HG03457 (cell line): ENCODE measurements around the gene UTS2R.
"Not testable (repeated sequence)": the region's sequence is repeated elsewhere in the genome, so short reads cannot be mapped to it uniquely, and the experiment has no call there.

Source experiments
- ATAC-seq: cut with Tn5 transposase; IDR thresholded peaks from one replicate; pipeline ENCODE4 v1.9.1; 2021; ENCODE audit warnings: moderate number of reproducible peaks; ENCODE audit not compliant: unreplicated experiment

The UTS2R gene

GRCh38 chr17:82353484-82353883 is 18.1 kb upstream of the UTS2R start:
- no peak for ATAC-seq

- no peak for ATAC-seq
Observed at GRCh38 chr17:82354804-82355308, 16.7 kb upstream of the UTS2R start.

- ATAC-seq, result no peak
Observed at GRCh38 chr17:82355770-82356427, 15.7 kb upstream of the UTS2R start.

GRCh38 chr17:82356845-82357355 is 14.7 kb upstream of the UTS2R start:
- ATAC-seq, result no peak

GRCh38 chr17:82357394-82357793 is 14.2 kb upstream of the UTS2R start:
- no peak for ATAC-seq

GRCh38 chr17:82358465-82359350 is 12.9 kb upstream of the UTS2R start, which contains the start of gene TEX19:
Gene TEX19, plus strand, starts transcription at chr17:82359247. Its CDS starts 2,904 bp downstream, at chr17:82362151.
- ATAC-seq, result no peak

- not testable (repeated sequence) for ATAC-seq
Observed at GRCh38 chr17:82359451-82360074, 12.0 kb upstream of the UTS2R start.

- no peak for ATAC-seq
Observed at GRCh38 chr17:82361885-82362633, 9.5 kb upstream of the UTS2R start.

GRCh38 chr17:82365606-82366295 is 5.8 kb upstream of the UTS2R start:
- ATAC-seq, result no peak

GRCh38 chr17:82366749-82367148 is 4.8 kb upstream of the UTS2R start:
- no peak for ATAC-seq

- ATAC-seq, result no peak
Observed at GRCh38 chr17:82367724-82368524, 3.6 kb upstream of the UTS2R start.

GRCh38 chr17:82369211-82369610 is 2.4 kb upstream of the UTS2R start:
- no peak for ATAC-seq

- ATAC-seq, result no peak
Observed at GRCh38 chr17:82370471-82371332, 863 bp upstream of the UTS2R start.

- no peak for ATAC-seq
Observed at GRCh38 chr17:82372249-82373071, 895 bp downstream of the UTS2R start.

- ATAC-seq, result not testable (repeated sequence)
Observed at GRCh38 chr17:82373072-82373452, 1.5 kb downstream of the UTS2R start.

- ATAC-seq, result no peak
Observed at GRCh38 chr17:82373731-82374625, 2.4 kb downstream of the UTS2R start.
